ENCODE results near the gene TBC1D16.

Gene TBC1D16

GRCh38 chr17:79936050-79936449 lies 99.6 kb downstream of the TBC1D16 start:
- DNase-seq = no peak

GRCh38 chr17:79935197-79935885 lies 100.3 kb downstream of the TBC1D16 start:
- DNase-seq = no peak

- DNase-seq = no peak
Measured at GRCh38 chr17:79934653-79934970, 101.1 kb downstream of the TBC1D16 start.

- DNase-seq = peak; percentile 26 to 85
Measured at GRCh38 chr17:79933863-79934652, 101.6 kb downstream of the TBC1D16 start.

GRCh38 chr17:79932451-79933306 lies 103.0 kb downstream of the TBC1D16 start:
- DNase-seq = no peak

GRCh38 chr17:79931817-79932309 lies 103.8 kb downstream of the TBC1D16 start:
- no peak for DNase-seq

GRCh38 chr17:79930877-79931816 lies 104.5 kb downstream of the TBC1D16 start:
- no peak for DNase-seq

- no peak for DNase-seq
Measured at GRCh38 chr17:79930062-79930876, 105.4 kb downstream of the TBC1D16 start.

- no peak for DNase-seq
Measured at GRCh38 chr17:79929257-79930061, 106.2 kb downstream of the TBC1D16 start.

- DNase-seq = no peak
Measured at GRCh38 chr17:79928502-79929256, 107.0 kb downstream of the TBC1D16 start.

- DNase-seq = no peak
Measured at GRCh38 chr17:79927688-79928501, 107.8 kb downstream of the TBC1D16 start.

GRCh38 chr17:79927136-79927661 lies 108.5 kb downstream of the TBC1D16 start:
- no peak for DNase-seq

- DNase-seq = no peak
Measured at GRCh38 chr17:79926605-79927135, 109.0 kb downstream of the TBC1D16 start.

GRCh38 chr17:79926142-79926604 lies 109.5 kb downstream of the TBC1D16 start:
- no peak for DNase-seq

GRCh38 chr17:79925242-79925957 lies 110.3 kb downstream of the TBC1D16 start:
- DNase-seq = no peak

- DNase-seq = no peak
Measured at GRCh38 chr17:79924639-79924976, 111.1 kb downstream of the TBC1D16 start.

- DNase-seq = no peak
Measured at GRCh38 chr17:79923974-79924638, 111.6 kb downstream of the TBC1D16 start.

Measured in bone marrow (tissue), 2 donors.